Midbrain (tissue), 1 donor: ENCODE measurements around the gene MTUS2.

ENCODE experiments used
- DNase-seq: peaks from one replicate; lab custom pipeline; 2025; lab: John Stamatoyannopoulos, UW

MTUS2 gene

DNA sequence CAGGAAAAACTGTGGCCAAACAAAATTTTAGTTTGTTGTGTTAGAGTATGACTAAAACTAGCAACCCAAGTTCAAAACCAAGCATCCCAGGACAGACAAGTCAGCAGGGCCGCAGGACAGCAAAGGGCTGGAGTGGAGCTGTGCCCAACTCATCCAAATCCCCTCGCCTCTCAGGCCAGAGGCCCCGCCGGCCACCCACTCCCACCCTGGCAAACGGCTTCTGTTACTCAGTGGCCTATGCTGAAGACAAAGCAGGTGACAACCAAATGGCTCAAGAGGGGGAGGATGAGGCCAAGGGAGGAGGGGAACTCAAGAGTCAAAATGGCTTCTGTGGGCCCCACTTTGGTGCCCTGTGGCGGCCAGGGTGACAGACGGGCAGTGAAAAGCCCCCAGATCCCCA, 705.6 kb downstream of the MTUS2 start:
- DNase-seq: no peak

DNA sequence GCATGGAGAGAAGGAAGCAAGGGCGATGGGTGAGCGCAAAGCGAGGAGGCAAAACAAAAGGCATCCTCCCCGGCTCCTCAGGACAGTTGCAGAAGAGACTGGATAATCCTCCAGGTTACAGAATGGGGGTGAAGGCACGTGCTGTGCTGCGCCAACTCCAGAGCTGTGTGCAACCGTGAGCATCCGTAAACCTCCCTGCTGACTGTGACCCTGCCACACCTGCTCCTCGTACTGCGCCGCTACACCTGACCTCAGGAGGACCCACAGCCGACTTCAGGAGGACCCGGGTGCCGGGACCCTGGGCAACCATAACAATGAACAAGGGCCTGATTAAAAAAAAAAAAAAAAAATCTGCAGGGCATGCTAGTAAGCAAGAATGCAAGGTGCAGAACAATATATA, 706.6 kb downstream of the MTUS2 start:
- no peak for DNase-seq

GRCh38 chr13:29527511-29527910, 707.4 kb downstream of the MTUS2 start:
- DNase-seq: no peak

- no peak for DNase-seq
These were observed 707.8 kb downstream of the MTUS2 start for GRCh38 chr13:29527916-29528315.

DNA sequence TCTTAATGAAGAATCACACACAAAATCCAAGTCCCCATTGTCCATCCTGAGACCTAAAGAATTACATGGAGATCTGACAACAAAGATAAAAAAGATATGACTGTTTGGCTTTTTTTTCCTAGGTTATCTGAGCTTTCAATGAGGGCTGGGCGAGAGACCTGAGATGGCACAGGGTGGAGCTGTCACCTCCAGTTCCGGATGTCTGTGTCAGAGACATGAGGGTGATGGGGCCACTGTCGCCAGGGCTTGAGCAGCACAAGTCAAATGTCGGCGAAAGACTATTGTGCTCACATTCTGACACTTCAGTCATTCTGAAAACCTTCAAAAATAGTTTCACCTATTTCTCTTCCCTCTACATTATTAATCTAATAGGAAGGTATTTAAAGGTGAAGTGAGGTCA, 709.6 kb downstream of the MTUS2 start:
- DNase-seq: no peak

DNA sequence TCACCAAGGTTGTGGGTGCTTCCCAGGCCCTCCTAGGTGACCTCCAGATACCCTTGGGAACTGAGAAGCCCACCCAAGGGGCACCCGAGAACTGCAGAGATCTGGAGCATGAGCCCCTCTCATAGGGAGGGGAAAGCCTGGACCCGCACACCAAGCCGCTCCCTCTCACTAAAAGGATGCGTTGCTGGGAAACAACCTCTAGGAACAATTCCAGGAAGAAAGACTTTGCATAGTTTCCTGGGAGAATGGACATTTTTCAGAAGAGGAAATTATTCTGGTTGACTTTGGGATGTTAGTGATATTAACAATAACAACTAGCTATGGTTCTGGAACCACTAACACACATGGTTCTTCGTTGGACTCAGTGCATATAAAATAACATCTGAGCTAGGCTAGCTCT, 710.8 kb downstream of the MTUS2 start:
- DNase-seq: no peak

DNA sequence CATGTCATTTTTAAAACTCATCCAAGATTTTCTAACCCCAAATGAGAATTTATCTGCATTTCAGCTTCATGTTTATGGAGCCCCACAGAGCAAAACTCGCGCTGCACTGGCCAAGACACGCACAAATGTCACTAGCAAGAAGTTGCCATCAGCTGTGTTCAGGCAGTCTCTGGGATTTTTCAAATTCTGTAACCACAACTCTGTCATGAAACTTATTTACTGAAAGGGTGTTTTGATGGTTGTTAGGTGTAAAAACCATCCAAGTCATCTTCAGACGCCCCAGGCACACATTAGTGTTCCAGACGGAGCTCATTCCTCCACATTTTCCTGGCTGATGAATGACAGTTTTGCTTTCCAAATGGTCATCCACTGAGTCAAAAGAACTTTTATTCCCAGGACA, 712.0 kb downstream of the MTUS2 start:
- no peak for DNase-seq

DNA sequence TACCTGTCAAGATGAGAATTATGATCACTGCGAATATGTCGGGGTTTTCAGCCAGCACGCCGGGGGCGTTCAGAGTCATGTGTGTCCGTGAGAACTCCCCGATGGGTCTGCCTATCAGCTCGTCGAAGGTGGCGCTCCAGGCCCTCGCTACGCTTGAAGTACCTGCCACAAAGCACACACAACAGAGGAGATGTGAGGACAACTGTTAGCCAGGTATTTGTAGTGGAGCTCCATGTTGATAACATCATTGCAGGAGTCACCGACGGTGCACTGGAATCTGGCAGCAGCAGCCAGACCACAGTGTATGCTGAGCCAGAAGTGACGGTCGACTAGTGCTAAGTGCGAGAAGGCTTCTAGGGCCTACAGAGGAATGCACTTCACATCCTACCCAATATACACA, 712.7 kb downstream of the MTUS2 start:
- no peak for DNase-seq

- no peak for DNase-seq
These were observed 713.9 kb downstream of the MTUS2 start for GRCh38 chr13:29534083-29534482.

DNA sequence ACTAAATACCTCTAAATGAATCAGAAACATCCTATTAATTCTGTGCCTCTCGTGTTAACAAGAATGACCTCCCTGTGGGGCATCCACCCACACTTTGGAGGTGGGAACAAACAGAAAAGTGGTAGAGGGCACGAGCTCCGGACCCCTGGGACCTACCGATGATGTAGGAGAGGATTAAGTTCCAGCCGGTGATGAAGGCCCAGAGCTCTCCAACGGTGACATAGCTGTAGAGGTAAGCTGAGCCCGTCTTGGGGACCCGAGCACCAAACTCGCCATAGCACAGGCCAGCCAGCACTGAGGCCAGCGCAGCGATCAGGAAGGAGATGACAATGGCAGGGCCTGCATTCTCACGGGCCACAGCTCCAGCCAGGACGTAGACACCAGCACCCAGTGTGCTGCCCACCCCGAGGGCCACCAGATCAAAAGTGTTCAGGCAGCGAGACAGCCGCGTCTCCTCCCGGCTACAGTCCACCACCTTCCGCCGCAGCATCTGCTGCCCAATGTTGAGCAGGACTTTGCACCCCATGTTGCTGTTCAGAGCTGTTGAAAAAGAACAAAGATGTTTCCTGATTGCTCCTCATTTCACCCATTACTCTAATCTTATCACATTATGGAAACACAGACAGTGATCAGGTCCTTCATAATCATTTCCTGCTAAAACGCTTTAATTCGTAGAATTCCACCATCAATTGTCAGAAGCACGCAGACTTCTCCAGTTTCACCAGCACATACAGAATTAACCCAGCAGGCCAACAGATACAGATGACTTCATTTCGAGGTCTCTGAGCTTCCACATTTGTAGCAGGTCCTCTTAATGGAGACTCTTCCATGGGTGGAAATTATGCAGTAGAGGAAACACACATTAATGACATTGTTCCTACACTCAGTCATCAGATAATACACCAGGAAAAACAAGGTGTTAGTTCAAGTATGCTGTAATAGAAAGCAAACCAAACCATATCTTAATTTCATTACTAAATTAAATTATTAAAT, 715.8 kb downstream of the MTUS2 start:
- DNase-seq: no peak

DNA sequence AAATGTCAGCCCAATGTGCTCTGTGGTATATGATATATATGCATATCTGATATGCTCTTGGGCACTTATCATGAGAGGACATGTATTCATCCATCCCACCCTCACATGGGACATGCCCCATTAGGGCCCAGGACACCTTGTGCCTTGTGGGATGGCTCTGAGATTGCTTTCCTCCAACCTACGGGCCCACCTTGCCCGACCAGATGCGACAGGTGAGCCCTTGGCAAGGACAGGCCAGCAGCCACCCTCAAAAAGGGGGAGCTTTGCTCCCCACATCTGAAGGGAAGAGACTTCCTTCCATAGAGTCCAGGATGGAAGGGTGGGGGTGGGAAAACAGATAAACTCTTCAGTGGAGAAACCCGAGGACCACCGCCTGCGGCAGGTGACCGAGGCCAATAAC, 716.7 kb downstream of the MTUS2 start:
- DNase-seq: no peak

- no peak for DNase-seq
These were observed 717.9 kb downstream of the MTUS2 start for GRCh38 chr13:29537736-29538651.

DNA sequence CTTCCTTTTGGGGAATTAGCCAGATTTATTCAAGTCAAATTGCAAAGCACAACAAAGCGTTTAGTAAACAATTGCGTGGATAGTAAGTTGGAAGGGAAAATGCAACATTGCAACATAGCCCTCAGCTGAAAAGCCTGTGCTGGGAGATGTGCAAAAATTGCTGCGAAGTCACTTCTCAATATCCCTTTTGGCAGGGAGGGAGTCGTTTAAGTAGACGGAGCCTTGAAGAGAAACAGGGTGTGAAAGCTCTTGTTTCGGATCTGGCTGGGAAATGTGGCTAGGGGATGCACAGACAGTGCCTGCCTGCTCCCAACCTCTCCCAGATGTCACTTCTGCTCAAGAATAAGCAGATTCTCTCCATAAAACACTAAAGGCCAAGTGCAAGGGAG, 718.5 kb downstream of the MTUS2 start:
- no peak for DNase-seq

DNA sequence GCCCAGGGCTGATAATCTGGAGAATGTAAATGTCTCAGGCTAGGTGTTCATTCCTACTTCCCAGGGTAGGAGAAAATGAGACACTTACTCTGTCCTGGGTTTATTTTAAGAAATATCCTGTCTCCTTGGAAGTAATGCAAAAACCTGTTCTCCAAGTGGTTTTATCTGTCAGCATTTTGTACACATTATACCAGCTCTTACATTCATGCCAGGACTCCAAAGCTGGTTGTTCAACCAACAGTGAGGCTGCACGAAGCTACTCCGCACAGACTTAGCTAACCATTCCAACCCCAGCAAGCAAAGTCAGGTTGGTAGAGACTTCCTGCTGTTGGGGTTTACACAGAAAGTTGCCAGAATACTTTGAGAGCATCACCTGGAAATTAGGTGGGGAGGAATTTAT, 719.7 kb downstream of the MTUS2 start:
- no peak for DNase-seq

GRCh38 chr13:29540334-29540733, 720.2 kb downstream of the MTUS2 start:
- no peak for DNase-seq

GRCh38 chr13:29540799-29541198, 720.7 kb downstream of the MTUS2 start:
- no peak for DNase-seq

DNA sequence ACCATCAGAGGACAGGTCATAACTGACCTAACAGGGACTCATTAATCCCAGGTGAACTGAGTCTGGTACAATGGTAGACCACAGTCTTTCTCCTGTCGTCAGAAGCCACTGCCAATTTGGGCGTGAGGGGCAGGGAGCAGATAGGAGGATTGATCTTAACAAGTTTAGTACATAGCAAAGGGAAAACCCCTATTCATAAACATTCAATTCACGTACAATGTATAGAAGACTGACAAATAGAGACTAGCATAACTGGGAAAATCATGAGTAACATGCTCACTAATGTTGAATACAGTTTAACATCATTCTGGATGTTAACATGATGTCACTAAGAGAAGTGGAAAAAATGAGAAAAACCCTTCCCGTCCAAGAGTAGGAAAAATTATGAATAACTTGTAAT, 721.3 kb downstream of the MTUS2 start:
- no peak for DNase-seq

GRCh38 chr13:29542381-29542780, 722.2 kb downstream of the MTUS2 start:
- DNase-seq: no peak

GRCh38 chr13:29543230-29544215, 723.4 kb downstream of the MTUS2 start:
- no peak for DNase-seq

DNA sequence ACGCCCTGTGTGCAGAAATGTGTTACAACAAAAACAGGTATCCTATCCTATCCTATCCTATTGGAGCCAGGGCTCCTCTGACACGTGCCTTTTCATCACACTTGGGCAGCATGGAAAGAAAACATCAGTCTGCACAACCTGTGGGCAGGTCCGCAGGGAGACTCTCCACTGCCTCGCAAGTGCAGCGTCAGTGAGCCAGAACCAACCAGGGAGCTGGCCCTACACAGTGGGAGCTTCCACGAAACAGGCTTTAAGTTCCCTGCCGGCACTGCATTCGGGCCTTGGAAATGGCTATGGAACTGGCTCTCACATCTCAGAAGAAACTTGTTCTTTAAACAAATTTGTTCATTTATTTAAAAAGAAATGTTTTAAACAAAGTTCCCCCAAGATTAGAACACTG, 725.8 kb downstream of the MTUS2 start:
- no peak for DNase-seq

DNA sequence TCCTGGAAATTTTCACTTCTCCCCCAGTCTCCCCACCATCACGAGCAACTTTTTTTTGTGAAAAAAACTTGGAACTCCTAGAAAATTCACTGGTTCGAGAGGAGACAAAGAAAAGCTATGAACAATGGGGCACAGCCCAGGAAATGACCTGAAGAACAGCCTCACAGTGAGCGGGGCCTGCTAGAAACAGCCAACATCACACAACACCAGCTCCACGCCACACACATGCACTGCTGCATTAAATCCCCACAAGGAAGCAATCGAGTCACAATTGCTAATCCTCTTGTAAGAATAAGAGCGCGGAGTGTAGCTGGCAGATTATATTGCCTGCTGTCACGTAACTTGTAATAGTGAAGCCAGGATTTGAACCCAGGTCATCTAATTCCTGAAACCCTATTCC, 726.5 kb downstream of the MTUS2 start:
- DNase-seq: no peak

DNA sequence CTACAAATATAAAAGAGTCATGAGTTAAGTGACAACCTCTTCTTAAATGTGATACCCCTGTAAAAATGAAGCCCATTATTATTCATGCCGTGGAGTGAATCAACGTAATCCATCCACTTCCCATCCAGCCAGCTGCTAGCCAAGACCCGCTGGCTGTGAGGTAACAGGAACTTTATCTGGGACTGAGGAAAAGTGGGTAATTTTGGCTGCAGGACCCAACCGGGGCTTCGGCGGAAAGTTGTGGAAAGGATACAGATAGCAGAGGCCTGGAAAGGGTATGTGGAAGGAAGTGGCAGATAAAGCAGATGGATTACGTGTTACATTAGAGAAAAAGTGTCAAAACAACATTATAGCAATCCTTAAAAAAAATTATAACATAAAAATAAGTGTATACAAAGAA, 727.0 kb downstream of the MTUS2 start:
- no peak for DNase-seq
